Skeletal muscle cell (primary cell): ENCODE data around the gene SIX3.

Experiments
- DNase-seq: peaks from one replicate; pipeline ENCODE4 v3.0.0-alpha.2; 2010; ENCODE audit warnings: low read depth
- H3K4me3 ChIP-seq: 2 replicates; pipeline ENCODE4 v1.5.1; 2011; ENCODE audit warnings: low read depth, mild to moderate bottlenecking, control low read depth, low read length, moderate library complexity

The SIX3 gene

DNA sequence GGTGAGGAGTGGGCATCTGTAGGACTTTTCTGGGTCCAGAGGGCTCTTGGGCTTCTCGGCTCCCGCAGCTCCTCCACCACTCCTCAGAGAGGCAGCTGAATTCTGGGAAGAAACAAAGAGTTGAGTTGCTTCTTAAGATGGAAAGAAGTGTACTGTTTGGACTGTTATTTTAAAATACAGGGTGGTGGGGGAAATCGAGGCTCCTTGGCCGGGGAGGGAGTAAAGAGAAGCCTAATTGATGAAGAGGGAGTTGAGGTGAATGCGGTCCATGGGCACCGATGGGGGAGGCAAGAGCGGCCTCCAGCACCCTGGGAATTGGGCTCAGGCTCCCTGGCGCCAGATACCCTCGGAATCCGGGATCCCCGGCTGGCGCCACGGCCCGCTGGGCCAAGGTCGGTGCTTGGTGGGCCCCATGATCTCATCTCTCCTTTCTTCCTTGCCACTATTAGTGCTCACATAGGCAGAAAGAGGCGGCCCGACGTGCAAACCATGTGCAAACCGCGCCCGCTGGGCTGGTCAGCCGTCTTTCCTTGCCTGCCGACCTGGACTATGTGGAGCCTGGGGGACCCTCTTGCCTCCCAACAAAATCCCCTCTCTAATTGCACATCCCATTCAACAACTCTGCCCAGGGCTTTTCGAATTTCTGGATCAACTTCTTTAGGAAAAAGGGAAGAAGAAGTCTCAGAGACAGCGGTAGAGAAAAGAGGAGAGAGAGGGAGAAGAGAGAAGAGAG is 604 bp upstream of the SIX3 start:
- no peak overlapping the region for H3K4me3 ChIP-seq

DNA sequence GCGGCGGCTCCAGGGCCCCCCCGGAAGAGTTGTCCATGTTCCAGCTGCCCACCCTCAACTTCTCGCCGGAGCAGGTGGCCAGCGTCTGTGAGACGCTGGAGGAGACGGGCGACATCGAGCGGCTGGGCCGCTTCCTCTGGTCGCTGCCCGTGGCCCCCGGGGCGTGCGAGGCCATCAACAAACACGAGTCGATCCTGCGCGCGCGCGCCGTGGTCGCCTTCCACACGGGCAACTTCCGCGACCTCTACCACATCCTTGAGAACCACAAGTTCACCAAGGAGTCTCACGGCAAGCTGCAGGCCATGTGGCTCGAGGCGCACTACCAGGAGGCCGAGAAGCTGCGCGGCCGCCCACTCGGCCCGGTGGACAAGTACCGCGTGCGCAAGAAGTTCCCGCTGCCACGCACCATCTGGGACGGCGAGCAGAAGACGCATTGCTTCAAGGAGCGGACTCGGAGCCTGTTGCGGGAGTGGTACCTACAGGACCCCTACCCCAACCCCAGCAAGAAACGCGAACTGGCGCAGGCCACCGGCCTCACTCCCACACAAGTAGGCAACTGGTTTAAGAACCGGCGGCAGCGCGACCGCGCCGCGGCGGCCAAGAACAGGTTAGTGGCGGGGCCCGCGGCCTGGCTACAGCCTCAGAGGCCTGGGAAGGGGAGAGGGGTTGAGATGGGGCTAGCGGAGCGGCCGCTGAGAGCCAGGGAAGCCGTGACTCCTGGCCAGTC is 965 bp downstream of the SIX3 start:
- no peak overlapping the region for H3K4me3 ChIP-seq
- no peak for DNase-seq

More for the DNA sequence above, 604 bp upstream of the SIX3 start:
- no peak for DNase-seq

DNA sequence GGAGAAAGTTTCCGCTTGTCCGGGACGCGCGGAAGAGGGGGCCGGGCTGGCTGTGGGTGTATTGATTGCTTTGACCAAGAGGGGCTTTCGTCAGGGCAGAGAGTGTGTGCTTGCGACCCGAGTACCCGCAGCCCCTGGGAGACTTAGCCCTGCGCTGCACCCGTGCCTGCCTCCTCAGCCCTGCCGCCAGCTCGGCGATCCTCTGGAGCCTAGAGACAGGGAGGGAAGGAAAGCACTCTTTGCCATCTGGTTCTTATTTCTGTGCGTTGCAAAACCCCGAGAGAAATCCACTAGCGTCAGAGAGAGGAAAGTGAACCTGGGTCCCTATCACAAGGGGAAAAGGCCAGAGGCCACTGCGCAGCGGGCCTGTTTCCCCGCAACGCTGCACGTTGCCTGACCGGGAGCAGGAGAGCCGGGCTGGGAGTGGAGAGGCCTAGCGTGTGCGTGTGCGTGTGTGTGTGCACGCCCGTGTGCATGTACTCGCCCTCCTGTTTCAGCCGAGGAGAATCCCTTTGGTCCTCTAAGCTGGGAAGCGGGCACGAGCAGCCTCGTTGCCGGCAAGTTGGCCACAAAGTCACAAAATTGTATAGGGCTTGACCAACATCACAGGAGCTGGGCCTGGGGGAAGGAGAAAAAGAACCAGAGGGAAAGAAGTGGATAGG is 1.7 kb downstream of the SIX3 start:
- no peak for DNase-seq
- H3K4me3 ChIP-seq = no peak overlapping the region

DNA sequence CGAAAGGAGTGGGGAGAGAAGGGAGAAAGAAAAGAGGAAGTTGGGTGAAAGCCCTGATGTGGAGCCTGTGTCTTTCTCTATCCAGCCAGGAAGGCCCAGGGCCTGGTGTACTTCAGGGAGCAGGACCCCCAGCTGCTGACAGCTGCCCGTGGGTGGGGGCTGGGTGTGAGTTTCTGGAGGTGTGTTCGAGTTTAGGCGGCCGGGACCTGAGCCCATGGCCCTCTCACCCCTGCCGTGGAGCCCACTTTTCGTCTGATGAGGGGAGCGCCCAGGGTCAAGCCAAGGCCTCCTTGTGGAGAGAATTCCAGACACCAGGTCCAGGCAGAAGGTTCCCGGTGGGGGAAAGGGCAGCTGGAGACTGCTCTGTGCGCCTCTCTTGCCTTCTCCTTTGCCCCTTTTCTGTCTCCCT is 2.2 kb downstream of the SIX3 start:
- H3K4me3 ChIP-seq = no peak overlapping the region
- no peak for DNase-seq

DNA sequence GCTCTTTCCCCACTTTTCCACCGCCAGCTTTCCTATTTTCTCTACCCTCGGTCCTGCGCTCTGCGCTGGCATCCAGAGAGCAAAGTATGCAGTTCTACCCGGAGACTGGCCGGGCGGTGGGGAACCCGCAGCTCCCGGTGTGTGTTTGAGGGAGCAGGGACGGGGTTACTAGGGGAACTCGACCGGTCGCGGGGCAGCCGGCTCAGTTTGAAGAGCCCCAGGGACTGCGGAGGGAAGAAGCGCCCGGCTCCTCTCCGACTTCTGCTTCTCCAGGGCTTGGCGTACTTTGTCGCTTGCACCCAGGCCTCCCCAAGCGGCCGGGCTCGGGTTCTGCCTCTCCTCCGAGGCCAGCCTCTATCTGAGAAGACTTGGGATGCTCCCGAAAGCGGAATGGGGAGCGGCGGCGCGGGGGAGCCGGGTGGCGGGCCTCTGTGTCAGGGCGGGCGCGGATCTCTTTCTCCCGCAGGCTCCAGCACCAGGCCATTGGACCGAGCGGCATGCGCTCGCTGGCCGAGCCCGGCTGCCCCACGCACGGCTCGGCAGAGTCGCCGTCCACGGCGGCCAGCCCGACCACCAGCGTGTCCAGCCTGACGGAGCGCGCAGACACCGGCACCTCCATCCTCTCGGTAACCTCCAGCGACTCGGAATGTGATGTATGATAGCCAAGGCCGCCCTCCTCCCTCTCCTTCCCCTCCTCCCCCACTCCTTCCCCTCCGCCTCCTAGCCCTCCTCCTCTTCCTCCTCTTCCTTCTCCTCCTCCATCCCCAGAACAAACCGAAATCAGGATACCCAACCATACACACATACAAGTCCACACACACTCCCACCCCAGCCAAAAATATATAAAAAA is 2.8 kb downstream of the SIX3 start:
- no peak overlapping the region for H3K4me3 ChIP-seq
- no peak for DNase-seq

DNA sequence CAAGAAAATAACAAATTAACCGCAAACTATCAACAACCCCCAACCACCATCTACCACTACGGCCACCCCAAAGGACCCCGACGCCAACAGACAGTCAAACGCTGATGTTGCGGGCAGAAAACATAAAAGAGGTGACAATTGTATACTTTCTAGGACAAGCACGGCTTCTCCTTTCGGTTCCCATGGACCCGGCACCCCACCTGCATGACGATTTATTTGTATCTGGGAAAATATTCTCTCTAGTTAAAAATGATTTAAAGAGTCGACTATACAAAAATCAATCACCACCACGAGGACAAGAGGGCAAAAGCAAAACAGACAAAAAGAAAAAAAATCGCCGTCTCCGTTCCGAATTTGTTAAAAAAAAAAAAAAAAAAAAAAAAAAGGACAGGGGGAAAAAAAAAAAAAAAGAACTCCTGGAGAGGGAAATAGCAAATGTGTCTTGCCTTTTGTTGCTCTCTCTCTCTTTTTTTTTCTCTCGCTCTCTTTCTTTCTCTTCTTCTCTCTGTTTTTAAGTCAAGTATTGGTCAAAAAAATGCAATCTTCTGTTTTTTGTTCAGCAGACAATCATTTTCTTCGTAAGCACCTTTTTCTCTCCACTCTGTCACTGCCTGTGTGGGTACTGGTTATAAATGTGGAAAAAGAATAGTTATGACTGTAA is 3.6 kb downstream of the SIX3 start:
- no peak overlapping the region for H3K4me3 ChIP-seq
- DNase-seq = no peak

DNA sequence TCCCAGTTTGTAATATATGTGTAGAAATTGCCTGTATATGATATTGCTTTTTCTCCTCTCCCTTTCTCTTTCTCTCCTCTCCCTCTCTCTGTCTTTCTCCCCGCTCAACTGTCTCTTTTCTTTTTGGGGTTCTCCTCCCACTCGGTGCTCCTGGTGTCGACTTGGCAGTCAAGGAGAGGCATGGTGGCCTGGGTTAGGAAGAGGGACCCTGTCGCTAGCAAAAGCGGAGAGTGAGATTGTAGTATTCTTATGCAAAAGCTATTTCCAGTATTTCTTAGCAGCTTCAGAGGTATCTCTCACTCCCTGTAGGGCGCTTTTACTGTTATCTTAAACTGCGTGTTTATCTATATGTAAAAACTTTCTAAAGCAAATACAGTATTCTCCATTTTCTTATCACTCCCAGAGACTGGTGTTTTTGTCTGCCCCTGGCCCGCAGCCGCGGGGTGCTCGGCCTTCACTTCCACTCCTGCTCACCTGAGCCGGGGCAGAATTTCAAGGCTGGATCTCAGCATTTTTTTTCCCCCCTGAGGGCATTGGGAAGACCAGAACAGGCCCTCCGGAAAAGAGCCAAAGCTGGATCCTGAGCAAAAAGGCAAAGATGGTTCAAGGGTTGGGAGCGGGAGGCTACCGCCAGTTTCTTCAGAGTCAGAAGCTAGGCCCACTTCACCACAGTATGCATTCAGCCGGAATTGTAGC is 4.3 kb downstream of the SIX3 start:
- DNase-seq = no peak
- H3K4me3 ChIP-seq = no peak overlapping the region

DNA sequence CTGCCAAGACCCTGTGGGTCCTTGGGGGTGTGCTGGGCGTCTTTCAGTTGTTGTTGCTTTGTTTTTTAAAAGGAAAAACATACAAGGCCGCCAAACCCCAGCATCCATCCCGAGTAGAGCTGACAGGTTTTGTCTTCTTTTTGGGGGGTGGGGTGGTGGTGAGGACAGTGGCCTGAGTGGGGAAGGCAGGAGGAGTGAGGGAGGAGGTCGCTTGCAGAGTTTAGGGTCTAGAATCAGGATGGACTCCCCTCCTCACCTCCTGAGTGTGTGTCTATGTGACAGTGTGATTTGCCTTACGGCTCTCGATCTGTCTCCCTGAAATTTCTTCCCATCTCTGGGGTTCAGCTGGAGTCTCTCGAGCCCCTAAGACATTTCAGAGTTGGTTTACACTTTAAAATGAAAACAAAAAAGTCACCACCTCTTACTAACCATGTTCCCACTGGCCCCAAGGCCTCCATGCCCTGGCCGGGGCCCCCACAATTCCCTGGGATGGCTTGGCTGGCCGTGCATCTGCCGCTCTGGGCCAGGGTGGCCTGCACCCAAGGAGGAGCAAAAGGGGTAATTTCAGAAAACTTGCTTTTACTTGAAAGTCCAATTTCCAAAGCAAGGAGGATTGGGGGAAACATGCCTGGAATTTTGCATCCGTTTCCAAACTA is 5.0 kb downstream of the SIX3 start:
- no peak overlapping the region for H3K4me3 ChIP-seq
- DNase-seq = no peak

DNA sequence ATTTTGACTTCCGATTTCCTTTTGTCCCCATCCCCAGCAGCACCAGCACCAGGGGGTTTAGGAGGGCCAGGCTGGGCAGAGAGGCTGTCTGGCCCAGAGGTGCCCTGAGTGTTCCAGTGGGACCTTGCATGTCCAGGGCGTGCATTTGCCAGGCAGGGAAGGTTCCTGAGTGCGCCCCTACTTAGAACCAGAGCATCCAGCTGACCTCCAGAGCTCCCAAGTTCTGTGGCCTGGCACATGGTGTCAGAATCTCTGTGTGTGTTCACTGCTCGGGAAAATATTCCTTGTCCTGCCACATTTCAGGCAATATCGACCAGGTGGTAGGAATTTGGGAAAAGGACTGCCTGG is 5.5 kb downstream of the SIX3 start:
- H3K4me3 ChIP-seq = no peak overlapping the region
- no peak for DNase-seq

DNA sequence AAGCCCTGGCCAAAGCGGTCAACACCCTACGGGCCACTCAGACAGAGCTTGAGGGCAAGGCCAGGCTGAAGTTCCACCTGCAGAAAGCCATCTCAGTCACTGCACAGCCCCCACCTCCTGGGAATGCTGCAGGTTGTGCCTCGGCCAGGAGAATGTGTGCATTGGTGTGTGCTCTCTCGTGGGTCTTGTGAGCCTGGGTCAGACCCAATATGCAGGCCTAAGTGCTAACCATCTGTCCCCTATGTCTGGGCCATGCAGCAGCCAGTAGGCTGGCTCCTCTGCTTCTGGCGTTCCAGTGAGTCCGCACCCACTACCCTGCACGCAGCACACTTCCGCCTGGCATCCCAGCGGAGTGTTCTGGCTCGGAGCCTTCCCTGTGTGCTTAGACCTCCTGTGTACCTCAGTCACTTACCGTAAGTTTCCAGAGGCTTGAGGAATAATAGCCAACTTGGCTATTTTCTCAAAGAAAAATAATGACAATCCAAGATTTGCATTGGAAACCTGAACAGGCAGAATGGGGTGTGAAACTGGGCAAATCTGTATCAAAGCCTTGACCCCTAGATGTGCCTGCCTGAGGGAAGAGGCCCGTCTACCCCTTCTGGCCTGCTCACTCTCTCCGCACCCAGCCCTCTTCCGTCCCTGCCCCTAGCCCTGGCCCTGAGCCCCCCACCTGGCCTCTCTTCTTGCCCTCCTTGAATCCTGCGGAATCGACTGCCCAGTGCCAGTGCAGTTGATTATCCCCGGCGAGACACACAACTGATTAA is 7.2 kb downstream of the SIX3 start:
- no peak overlapping the region for H3K4me3 ChIP-seq

DNA sequence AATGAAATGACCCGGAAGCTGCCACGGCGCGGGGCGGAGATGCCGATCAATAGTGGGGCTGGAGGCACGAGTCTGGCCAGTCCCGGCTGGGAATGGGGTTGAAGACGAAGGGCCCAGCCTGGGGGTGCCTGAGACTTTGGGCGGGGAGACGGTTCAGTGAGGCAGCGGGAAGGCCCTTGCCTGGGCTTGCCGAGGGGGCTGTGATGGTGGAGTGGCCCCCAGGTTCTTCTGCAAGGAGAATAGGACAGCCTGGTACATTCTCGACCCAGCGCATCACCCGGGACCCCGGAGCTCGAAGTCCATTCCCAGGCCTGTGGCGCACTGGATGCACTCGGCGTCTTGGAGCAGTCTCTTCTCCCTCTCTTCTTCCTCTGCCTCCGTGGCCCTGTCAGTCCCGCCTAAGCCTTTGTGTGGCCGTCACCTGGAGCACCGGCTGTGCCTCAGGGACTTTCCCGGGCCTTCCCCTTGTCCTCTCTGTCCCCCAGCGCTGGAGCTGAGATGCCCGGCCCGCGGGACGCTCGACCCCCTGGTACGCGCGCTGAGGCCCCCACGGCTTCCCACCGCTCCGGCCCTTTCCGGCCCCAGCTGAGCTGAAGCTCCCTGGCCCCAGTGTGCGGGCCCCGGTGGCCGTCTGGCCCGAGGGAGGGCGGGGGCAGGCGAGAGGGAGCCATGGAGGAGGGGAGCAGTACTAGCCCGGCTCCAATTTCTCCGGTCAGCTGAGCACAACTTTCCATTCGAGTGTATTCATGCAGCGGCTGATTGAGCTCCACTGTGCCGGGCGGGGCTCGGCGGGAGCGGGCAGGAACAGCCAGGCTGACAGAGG is 8.0 kb downstream of the SIX3 start:
- DNase-seq = no peak
- H3K4me3 ChIP-seq = peak overlapping the region; percentile 12

More for the DNA sequence above, 7.2 kb downstream of the SIX3 start:
- DNase-seq = no peak

DNA sequence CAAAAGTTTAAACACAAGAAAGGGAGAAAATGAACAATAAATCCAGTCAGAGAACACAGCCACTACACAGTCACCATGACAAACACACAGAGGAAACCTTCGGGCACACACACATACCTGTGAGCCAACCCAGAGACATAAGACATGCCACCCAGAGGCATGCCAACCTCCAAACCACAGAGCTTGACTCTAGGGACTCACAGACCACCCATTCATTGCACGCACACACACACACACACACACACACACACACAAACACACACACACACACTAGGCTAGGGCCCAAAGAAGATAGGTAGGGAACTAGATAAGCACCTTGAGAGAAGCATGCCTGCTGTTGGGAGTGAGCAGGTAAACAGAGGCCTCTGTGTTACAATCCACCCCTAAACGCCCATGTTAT is 9.1 kb downstream of the SIX3 start:
- DNase-seq = no peak
- H3K4me3 ChIP-seq = no peak overlapping the region

DNA sequence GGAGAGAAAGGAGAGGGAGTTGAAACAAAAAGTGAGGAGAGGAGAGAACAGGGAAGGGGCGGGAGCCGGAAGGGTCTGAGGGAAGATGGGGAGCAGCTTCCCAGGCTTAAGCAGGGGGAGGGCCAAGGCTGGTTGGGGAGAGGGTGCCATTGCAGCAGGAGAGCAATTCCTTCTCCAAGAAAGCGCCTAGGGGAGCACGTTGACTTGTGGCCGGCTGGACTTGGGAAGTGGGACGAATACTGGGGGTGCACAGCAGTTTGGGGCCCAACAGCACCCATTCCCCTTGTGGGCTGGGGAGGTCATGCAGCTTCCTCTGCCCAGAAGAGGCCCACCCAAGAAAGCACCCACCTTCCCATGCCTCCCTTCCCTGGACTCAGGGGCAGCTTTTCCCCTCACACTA is 9.6 kb downstream of the SIX3 start:
- no peak overlapping the region for H3K4me3 ChIP-seq
- no peak for DNase-seq

DNA sequence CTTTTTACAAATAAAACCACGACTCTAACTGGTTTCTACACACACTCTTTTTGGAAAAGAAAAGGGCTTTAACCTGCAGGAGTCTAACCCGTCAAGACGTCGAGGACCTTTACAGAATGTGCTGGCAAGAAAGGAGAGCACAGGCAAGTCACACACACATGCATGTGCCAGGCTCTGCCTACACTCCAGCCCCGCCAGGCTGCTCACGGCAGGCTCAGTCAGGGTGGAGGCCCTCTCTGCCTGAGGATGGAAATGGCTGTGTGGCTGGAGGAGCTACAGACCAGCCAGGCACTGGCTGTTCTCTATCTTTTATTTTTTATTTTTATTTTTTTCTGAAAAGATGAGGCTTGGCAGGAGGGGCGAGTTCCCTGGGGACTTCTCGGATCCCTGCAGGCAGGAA is 10.2 kb downstream of the SIX3 start:
- no peak for DNase-seq
- H3K4me3 ChIP-seq = peak overlapping the region; percentile 25

DNA sequence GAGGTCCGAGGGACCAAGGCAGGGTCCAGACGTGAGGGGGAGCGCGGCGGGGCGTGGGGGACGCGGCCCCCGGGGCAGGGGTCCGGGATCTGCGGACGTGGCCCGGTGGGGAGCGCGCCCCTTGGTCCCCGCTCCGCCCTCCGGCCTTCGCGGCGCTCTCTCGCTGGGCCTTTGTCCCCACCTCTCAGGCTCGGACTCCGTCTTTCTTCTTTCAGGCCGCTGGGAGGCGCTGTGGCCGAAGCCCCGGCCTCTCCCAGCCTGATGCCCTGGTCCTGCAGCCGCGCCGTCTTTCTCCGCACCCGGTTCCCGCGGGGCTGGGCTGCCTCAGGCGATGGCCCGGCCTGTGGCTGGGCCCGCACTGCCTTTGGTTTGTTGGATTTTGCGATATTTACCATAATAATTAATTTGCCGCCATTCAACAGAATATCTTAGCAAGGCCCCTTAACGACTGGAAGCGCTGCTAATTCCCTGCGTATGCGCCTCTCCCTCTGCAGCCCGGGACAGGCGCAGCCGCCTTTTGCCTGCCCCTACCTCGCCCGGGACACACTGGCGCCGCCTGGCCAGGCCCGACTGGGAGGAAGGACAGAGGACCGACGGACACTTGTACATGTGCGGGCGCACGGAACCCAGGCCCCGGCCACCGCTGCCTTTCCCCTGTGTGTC is 10.8 kb downstream of the SIX3 start:
- H3K4me3 ChIP-seq = peak overlapping the region; percentile 25
- no peak for DNase-seq

DNA sequence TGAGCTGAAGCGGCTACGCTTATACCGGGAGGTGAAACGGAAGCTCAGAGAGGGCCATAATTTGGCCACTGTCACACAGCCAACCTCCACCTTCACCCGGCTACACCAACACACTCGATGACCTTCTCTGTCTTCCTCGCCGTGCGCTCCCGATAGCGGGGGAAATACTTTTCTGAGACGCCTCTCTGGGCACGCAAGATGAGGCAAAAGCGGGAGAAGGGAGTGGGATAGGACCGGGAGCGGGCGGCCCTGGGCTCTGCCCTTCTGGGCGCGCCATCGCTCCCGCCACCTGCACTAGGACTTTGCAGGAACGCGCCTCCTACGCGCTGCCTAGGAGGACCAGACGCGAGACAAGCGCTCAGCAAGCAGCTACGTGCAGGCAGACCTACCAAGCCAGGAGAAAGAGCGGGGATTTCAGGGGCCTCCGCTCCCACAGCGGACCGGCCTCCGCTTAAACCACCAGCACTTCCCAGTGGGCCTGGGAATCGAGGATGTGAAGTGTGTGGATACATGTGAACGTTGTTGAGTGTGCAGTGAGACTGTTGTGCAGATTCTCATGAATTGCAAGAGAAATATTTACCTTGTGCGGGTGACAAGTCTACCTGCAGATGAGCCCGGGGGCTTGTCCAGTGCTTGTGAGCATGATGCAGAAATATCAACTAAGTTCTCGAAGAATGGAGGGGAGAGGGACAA is 11.4 kb downstream of the SIX3 start:
- DNase-seq = no peak
- peak overlapping the region; percentile 25 for H3K4me3 ChIP-seq
